Activated CD4-positive, alpha-beta T cell treated with anti-CD3 and anti-CD28 coated beads, Interleukin-2, Interleukin-6, amounts not matched to agents 100 ng/mL and 50 ng/mL, durations not matched to agents 16 hours and 8 hours (primary cell): ENCODE results near the gene SUN1.
"Not testable (repeated sequence)": the region's sequence is repeated elsewhere in the genome, so short reads cannot be mapped to it uniquely, and the experiment has no call there.

ENCODE experiments used
- DNase-seq: peaks from one replicate; pipeline ENCODE4 v3.0.0-alpha.2; 2020

The SUN1 gene

GRCh38 chr7:922334-923107 lies 90.2 kb downstream of the SUN1 start:
- DNase-seq: peak; percentile 43

GRCh38 chr7:923108-924041 lies 91.1 kb downstream of the SUN1 start:
- peak; percentile 97 for DNase-seq

GRCh38 chr7:924042-924441 lies 91.8 kb downstream of the SUN1 start:
- DNase-seq: not testable (repeated sequence)
